ENCODE results near the gene STK32B.

GRCh38 chr4:5238173-5238572 lies 186.9 kb downstream of the STK32B start:
- TF ChIP-seq CTCF (IDR thresholded peaks at IDR 0.05) = no peak
- TF ChIP-seq ZFX (IDR thresholded peaks at IDR 0.05; ENCODE audit: borderline replicate concordance) = no peak

All from 22Rv1 (cell line).